Cardiac muscle cell (in vitro differentiated cells and primary cell): ENCODE measurements around the gene UBE2D2. TPM values are rescaled to one million over a fixed set of nuclear protein-coding genes. Genes with fewer than 3 reads are reported as not detected.
A peak's percentile ranks its signal among the peaks of the same experiment; 100 is the strongest.
"Not testable (repeated sequence)": the region's sequence is repeated elsewhere in the genome, so short reads cannot be mapped to it uniquely, and the experiment has no call there.

Experiments
- DNase-seq, 2 donors: peaks; one replicate each; pipeline versions ENCODE4 v3.0.0 to v3.0.0-alpha.2; 2010 to 2017; ENCODE audit warnings: low read depth in 1 of 2, low spot score in 1 of 2
- H3K27ac ChIP-seq: fragments of 200-600 bp; sonication (generic); 2 replicates; pipeline ENCODE4 v1.5.1; 2016
- H3K27me3 ChIP-seq: fragments of 200-600 bp; sonication (generic); 2 replicates; pipeline ENCODE4 v1.6.0; 2016; ENCODE audit warnings: control low read depth
- H3K36me3 ChIP-seq: fragments of 200-600 bp; sonication (generic); 2 replicates; pipeline ENCODE4 v1.5.1; 2016; ENCODE audit warnings: control low read depth
- H3K4me1 ChIP-seq: fragments of 200-600 bp; sonication (generic); 2 replicates; pipeline ENCODE4 v1.8.1; 2017; ENCODE audit warnings: low read depth, mild to moderate bottlenecking, mixed run types
- H3K4me3 ChIP-seq: fragments of 200-600 bp; sonication (generic); 2 replicates; pipeline ENCODE4 v1.5.1; 2016; ENCODE audit warnings: mild to moderate bottlenecking
- H3K9me3 ChIP-seq: fragments of 200-600 bp; sonication (generic); 2 replicates; pipeline ENCODE4 v1.5.1; 2017; ENCODE audit warnings: low read depth, mild to moderate bottlenecking, control low read depth
- polyA plus RNA-seq: library from polyadenylated mRNA; unstranded; fragments of >200 nt; fragmentation: Nextera tagmentation; extraction: Ambion mirVana; gene quantifications from 2 replicates; pipeline ENCODE4 v1.2.1, GENCODE V29; 2016
- total RNA-seq: library from RNA; depleted of rRNA; stranded (reverse); fragments of >200 nt; gene quantifications from 2 replicates; pipeline ENCODE4 v1.2.3, GENCODE V29; 2016
- TF ChIP-seq, protein P1 (sequence below): IDR thresholded peaks from 2 replicates; pipeline ENCODE4 v1.5.1; 2012; ENCODE audit warnings: low read depth, mild to moderate bottlenecking, low read length

UBE2D2 gene
- total and polyA plus RNA-seq, 2 experiments from 2014 or later = 236 to 338 TPM

DNA sequence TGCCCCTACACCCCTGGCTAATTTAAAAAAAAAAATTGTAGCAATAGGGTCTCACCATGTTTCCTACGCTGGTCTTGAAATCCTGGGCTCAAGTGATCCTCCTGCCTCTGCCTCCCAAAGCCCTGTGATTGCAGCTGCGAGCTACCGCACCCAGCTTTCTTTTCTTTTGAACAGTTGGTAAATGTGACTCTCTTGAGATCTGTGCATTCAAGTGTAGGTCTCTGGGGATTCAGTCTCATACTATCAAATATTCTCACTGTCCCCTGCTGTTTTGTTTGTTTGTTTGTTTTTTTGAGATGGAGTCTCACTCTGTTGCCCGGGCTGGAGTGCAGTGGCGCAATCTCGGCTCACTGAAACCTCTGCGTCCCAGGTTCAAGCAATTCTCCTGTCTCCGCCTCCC lies 44.7 kb downstream of the UBE2D2 start:
- Histone ChIP-seq H3K9me3 (no peaks in the 10 kb centered on the region), H3K36me3 (peaks cover 35% of the 10 kb centered on the region), H3K27me3 (no peaks in the 10 kb centered on the region), H3K4me1 (no peaks in the 10 kb centered on the region), H3K4me3 (no peak overlapping the region), H3K27ac (no peak overlapping the region)
- DNase-seq = no peak
- TF ChIP-seq, protein P1, sequence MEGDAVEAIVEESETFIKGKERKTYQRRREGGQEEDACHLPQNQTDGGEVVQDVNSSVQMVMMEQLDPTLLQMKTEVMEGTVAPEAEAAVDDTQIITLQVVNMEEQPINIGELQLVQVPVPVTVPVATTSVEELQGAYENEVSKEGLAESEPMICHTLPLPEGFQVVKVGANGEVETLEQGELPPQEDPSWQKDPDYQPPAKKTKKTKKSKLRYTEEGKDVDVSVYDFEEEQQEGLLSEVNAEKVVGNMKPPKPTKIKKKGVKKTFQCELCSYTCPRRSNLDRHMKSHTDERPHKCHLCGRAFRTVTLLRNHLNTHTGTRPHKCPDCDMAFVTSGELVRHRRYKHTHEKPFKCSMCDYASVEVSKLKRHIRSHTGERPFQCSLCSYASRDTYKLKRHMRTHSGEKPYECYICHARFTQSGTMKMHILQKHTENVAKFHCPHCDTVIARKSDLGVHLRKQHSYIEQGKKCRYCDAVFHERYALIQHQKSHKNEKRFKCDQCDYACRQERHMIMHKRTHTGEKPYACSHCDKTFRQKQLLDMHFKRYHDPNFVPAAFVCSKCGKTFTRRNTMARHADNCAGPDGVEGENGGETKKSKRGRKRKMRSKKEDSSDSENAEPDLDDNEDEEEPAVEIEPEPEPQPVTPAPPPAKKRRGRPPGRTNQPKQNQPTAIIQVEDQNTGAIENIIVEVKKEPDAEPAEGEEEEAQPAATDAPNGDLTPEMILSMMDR = no peak

DNA sequence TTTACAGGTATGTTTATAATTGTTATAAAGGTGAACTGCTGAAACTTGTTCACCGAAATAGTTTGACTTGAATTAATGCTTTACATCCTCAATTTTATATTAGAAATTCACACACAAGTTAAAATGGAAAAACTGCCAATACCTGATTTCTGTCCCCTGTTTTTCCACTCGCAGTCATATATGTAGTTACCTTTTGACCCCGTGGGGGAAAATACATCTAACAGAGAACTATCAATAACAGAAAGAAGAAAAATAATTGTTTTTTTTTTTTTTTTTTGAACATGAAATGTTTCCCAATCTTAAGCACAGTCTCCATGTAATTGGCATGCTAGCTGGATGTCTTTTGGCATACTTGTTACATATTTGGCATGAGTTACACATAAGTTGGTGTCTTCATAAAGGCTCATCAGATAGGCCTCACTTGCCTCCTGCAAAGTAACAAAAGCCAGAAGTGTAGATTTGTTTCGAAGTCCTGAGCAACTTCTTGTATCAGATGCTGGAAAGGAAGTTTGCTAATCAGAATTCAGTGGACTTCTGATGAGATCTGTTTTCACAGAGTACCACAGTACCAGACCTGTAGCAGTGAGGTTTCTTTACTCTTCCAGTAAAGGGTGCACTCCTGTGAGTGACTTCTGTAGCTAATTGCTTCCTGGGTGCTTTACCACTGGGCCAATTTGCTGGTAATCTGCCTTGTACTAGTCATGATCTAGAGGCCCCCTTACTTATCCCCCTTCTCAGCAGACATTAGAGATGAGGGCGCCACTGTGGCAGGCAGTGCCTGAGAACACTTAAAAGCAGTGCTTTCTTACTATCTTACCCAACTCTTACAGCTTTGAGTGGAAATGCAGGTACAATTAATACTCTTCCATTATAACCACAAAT lies 50.8 kb downstream of the UBE2D2 start:
- Histone ChIP-seq H3K27ac (peak overlapping the region; percentile 49), H3K36me3 (peaks cover 4% of the 10 kb centered on the region), H3K9me3 (no peaks in the 10 kb centered on the region), H3K4me1 (peaks cover 16% of the 10 kb centered on the region), H3K4me3 (no peak overlapping the region), H3K27me3 (no peaks in the 10 kb centered on the region)
- peak in 1 of 2 donors; percentile 52 for DNase-seq
- TF ChIP-seq, protein P1 = no peak

DNA sequence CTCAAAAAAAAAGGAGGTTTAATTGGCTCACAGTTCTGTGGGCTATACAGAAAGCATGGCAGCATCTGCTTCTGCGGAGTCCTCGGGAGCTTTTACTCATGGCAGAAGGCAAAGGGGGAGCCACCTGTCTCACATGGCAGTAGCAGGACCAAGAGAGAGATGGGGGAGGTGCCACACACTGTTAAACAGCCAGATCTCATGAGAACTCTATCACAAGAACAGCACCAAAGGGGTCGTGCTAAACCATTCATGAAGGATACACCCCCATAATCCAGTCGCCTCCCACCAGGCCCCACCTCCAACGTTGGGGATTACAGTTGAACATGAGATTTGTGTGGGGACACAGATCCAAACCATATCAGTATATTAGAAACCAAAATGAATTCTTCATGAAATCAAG lies 58.7 kb downstream of the UBE2D2 start:
- peaks cover 40% of the 10 kb centered on the region for H3K36me3 ChIP-seq

DNA sequence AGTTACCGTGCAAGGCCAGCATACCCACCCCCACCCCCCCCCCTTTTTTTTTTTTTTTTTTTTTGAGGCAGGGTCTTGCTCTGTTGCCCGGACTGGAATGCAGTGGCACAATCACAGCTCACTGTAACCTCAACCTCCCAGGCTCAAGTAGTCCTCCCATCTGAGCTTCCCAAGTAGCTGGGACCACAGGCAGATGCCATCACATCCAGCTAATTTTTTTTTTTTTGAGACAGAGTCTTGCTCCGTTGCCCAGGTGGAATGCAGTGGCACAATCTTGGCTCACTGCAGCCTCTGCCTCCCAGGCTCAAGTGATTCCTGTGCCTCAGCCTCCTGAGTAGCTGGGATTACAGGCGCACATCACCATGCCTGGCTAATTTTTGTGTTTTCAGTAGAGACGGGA lies 64.3 kb downstream of the UBE2D2 start:
- not testable (repeated sequence) for DNase-seq, H3K9me3 ChIP-seq, H3K4me3 ChIP-seq, H3K27me3 ChIP-seq, H3K27ac ChIP-seq, H3K4me1 ChIP-seq
- peaks cover 50% of the 10 kb centered on the region for H3K36me3 ChIP-seq

More for the DNA sequence above, 58.7 kb downstream of the UBE2D2 start:
- H3K27me3 ChIP-seq = no peaks in the 10 kb centered on the region
- H3K4me1 ChIP-seq = no peaks in the 10 kb centered on the region
- no peak overlapping the region for H3K4me3 ChIP-seq
- TF ChIP-seq, protein P1 = no peak
- no peaks in the 10 kb centered on the region for H3K9me3 ChIP-seq
- DNase-seq = no peak
- peak overlapping the region; percentile 54 for H3K27ac ChIP-seq

DNA sequence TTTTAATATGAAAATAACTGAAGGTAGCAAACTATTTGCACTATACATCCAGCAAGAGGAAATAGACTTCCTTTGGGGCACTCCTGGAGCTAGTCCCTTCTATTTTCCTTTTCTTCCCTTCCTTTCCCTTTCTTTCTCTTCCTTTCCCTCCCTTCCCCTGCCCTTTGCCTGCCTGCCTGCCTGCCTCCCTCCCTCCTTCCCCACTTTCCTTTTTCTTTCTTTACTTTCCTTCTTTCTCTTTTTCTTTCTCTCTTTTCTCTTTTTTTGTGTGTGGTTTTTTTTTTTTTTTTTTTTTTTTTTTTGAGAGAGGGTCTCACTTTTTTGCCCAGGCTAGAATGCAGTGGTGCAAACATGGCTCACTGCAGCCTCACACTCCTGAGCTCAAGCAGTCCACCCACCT lies 69.7 kb downstream of the UBE2D2 start:
- TF ChIP-seq, protein P1 = no peak
- H3K4me3 ChIP-seq = no peak overlapping the region
- DNase-seq = no peak
- H3K4me1 ChIP-seq = peaks cover 2% of the 10 kb centered on the region
- H3K27ac ChIP-seq = no peak overlapping the region
- H3K36me3 ChIP-seq = peaks cover 23% of the 10 kb centered on the region
- H3K27me3 ChIP-seq = no peaks in the 10 kb centered on the region
- no peaks in the 10 kb centered on the region for H3K9me3 ChIP-seq

DNA sequence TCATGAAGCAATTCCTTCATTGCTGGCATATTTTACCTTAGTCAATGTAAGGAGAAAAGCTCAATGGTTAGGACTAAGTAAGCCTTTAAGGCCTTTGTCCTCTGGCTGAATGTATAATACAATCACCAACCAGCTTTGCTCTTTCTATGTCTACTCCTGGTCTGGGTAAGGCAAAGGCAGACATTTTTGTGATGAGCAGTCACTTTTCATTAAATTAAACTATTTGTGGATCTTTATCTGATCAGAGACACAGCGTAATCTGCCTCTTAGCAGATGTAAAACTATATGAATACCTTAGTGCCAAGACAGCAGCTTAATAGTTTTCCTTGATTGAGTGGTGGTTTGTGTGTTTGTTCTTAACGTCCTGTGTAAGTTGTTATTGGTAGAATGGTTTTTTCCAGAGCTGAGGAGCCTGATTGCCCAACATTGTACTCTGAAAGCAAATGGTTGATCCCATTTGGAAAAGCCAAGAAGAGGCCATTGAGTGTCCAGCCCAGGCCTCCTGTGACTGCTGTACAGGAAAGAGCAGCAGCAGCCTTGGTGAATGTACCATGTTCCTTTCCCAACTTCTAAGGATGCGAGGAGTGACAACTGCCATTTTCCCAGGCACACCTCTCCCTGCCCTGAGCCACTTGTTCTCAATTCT lies 70.5 kb downstream of the UBE2D2 start:
- Histone ChIP-seq H3K9me3 (no peaks in the 10 kb centered on the region), H3K27me3 (no peaks in the 10 kb centered on the region), H3K36me3 (peaks cover 17% of the 10 kb centered on the region), H3K27ac (peak overlapping the region; percentile 41), H3K4me1 (peaks cover 8% of the 10 kb centered on the region), H3K4me3 (no peak overlapping the region)
- TF ChIP-seq, protein P1 = no peak
- no peak for DNase-seq
